ENCODE results near the gene SPTBN5.

The SPTBN5 gene

GRCh38 chr15:41926185-41927056, 32.6 kb upstream of the SPTBN5 start:
- no peak for DNase-seq

- no peak for DNase-seq
Observed at GRCh38 chr15:41925086-41925608, 31.3 kb upstream of the SPTBN5 start.

GRCh38 chr15:41923401-41923997, 29.6 kb upstream of the SPTBN5 start:
- no peak for DNase-seq

- DNase-seq, result no peak
Observed at GRCh38 chr15:41922353-41922752, 28.5 kb upstream of the SPTBN5 start.

- no peak for DNase-seq
Observed at GRCh38 chr15:41921639-41922038, 27.8 kb upstream of the SPTBN5 start.

- peak; percentile 61 for DNase-seq
Observed at GRCh38 chr15:41921167-41921566, 27.3 kb upstream of the SPTBN5 start.

GRCh38 chr15:41919954-41920538, 26.2 kb upstream of the SPTBN5 start:
- no peak for DNase-seq

GRCh38 chr15:41919201-41919820, 25.5 kb upstream of the SPTBN5 start:
- no peak for DNase-seq

GRCh38 chr15:41918506-41919126, 24.8 kb upstream of the SPTBN5 start:
- no peak for DNase-seq

- DNase-seq, result no peak
Observed at GRCh38 chr15:41917767-41918430, 24.0 kb upstream of the SPTBN5 start.

- no peak for DNase-seq
Observed at GRCh38 chr15:41915255-41915994, 21.6 kb upstream of the SPTBN5 start.

GRCh38 chr15:41914411-41914810, 20.6 kb upstream of the SPTBN5 start:
- peak; percentile 39 for DNase-seq

- DNase-seq, result peak; percentile 91
Observed at GRCh38 chr15:41913256-41913655, 19.4 kb upstream of the SPTBN5 start.

- DNase-seq, result no peak
Observed at GRCh38 chr15:41911691-41912345, 18.0 kb upstream of the SPTBN5 start.

GRCh38 chr15:41908736-41909461, 15.0 kb upstream of the SPTBN5 start:
- DNase-seq, result no peak

GRCh38 chr15:41907141-41907540, 13.3 kb upstream of the SPTBN5 start:
- no peak for DNase-seq

GRCh38 chr15:41906608-41907007, 12.8 kb upstream of the SPTBN5 start:
- no peak for DNase-seq

- DNase-seq, result no peak
Observed at GRCh38 chr15:41905036-41905793, 11.4 kb upstream of the SPTBN5 start.

- peak; percentile 94 for DNase-seq
Observed at GRCh38 chr15:41904541-41905005, 10.7 kb upstream of the SPTBN5 start.
